HEK293T (cell line): ENCODE measurements around the gene TNFSF10.

Experiments
- CTBP1 ChIP-seq: fragments of 450-650 bp; IDR thresholded peaks from 2 replicates; pipeline ENCODE4 v1.6.1; 2016; ENCODE audit warnings: borderline replicate concordance
- FOXA1 ChIP-seq: fragments of 450-650 bp; IDR thresholded peaks from 2 replicates; pipeline ENCODE4 v1.6.1; 2016; ENCODE audit warnings: mild to moderate bottlenecking
- PKNOX1 ChIP-seq: fragments of 450-650 bp; IDR thresholded peaks from 2 replicates; pipeline ENCODE4 v1.6.1; 2016

GRCh38 chr3:172561897-172562640 is 38.8 kb upstream of the TNFSF10 start:
- no peak for TF ChIP-seq PKNOX1
- TF ChIP-seq CTBP1: no peak
- TF ChIP-seq FOXA1: no peak
